ENCODE data around the gene DLGAP1.

DNA sequence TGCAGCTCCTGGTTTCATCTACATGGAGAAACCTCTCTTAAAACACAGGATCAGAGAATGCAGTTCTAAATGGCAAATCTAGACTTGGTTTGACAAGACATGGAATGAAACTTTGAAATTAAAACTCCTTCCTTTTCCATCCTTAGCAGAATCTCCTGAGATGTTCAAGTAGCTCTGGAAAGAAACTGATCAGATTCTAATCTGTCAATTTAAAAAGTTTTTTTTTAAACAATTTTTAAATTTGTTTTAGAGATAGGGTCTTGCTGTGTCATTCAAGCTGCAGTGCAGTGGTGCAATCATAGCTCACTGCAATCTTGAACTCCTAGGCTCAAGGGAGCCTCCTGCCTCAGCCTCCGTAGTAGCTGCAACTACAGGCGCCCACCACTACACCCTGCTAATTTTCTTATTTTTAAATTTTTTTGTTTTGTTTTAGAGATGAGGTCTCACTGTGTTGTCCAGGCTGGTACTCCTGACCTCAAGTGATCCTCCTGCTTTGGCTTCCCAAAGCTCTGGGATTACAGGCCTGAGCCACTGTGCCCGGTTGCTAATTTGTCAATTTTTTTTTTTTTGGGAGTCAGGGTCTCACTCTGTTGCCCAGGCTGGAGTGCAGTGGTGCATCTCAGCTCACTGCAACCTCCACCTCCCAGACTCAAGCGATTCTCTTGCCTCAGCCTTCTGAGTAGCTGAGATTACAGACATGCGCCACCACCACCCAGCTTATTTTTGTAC is 788.4 kb downstream of the DLGAP1 start:
- TF ChIP-seq, protein P1, sequence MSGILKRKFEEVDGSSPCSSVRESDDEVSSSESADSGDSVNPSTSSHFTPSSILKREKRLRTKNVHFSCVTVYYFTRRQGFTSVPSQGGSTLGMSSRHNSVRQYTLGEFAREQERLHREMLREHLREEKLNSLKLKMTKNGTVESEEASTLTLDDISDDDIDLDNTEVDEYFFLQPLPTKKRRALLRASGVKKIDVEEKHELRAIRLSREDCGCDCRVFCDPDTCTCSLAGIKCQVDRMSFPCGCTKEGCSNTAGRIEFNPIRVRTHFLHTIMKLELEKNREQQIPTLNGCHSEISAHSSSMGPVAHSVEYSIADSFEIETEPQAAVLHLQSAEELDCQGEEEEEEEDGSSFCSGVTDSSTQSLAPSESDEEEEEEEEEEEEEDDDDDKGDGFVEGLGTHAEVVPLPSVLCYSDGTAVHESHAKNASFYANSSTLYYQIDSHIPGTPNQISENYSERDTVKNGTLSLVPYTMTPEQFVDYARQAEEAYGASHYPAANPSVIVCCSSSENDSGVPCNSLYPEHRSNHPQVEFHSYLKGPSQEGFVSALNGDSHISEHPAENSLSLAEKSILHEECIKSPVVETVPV (CRISPR knock-in tag; IDR thresholded peaks at IDR 0.05): no peak
- TF ChIP-seq GLIS3 (CRISPR knock-in tag; IDR thresholded peaks at IDR 0.05): no peak

All from SK-N-SH treated with all-trans-retinoic acid at 6 μM for 48 hours (cell line).